ENCODE results near the gene MKNK2.
"Not testable (repeated sequence)": the region's sequence is repeated elsewhere in the genome, so short reads cannot be mapped to it uniquely, and the experiment has no call there.

The MKNK2 gene

GRCh38 chr19:2042485-2043250, 8.4 kb downstream of the MKNK2 start:
- no peak for DNase-seq

GRCh38 chr19:2041683-2042484, 9.2 kb downstream of the MKNK2 start:
- peak; percentile 100 for DNase-seq

- DNase-seq: no peak
These were observed 9.7 kb downstream of the MKNK2 start for GRCh38 chr19:2041433-2041682.

GRCh38 chr19:2040647-2041432, 10.2 kb downstream of the MKNK2 start:
- DNase-seq: no peak

GRCh38 chr19:2039959-2040646, 10.9 kb downstream of the MKNK2 start:
- DNase-seq: no peak

GRCh38 chr19:2039089-2039958, 11.7 kb downstream of the MKNK2 start:
- DNase-seq: no peak

- DNase-seq: no peak
These were observed 12.6 kb downstream of the MKNK2 start for GRCh38 chr19:2038284-2039088.

- DNase-seq: no peak
These were observed 13.3 kb downstream of the MKNK2 start for GRCh38 chr19:2037651-2038255.

GRCh38 chr19:2036424-2036823, 14.6 kb downstream of the MKNK2 start:
- no peak for DNase-seq

- no peak for DNase-seq
These were observed 15.5 kb downstream of the MKNK2 start for GRCh38 chr19:2035590-2035991.

GRCh38 chr19:2034729-2035589, 16.1 kb downstream of the MKNK2 start:
- peak; percentile 74 for DNase-seq

- not testable (repeated sequence) for DNase-seq
These were observed 16.8 kb downstream of the MKNK2 start for GRCh38 chr19:2034253-2034652.

GRCh38 chr19:2033825-2034159, 17.3 kb downstream of the MKNK2 start:
- no peak for DNase-seq

GRCh38 chr19:2033115-2033824, 17.8 kb downstream of the MKNK2 start:
- no peak for DNase-seq

- peak; percentile 66 for DNase-seq
These were observed 18.6 kb downstream of the MKNK2 start for GRCh38 chr19:2032296-2032941.

- DNase-seq: no peak
These were observed 23.7 kb downstream of the MKNK2 start for GRCh38 chr19:2027361-2027760.

- DNase-seq: no peak
These were observed 24.3 kb downstream of the MKNK2 start for GRCh38 chr19:2026770-2027169.

GRCh38 chr19:2022289-2022688, 28.8 kb downstream of the MKNK2 start:
- DNase-seq: no peak
